GM19035 (cell line): ENCODE measurements around the gene SNX6.
"Not testable (repeated sequence)": the region's sequence is repeated elsewhere in the genome, so short reads cannot be mapped to it uniquely, and the experiment has no call there.

Experiments used
- ATAC-seq: cut with Tn5 transposase; IDR thresholded peaks from one replicate; pipeline ENCODE4 v1.9.1; 2021; ENCODE audit not compliant: unreplicated experiment

Gene SNX6

DNA sequence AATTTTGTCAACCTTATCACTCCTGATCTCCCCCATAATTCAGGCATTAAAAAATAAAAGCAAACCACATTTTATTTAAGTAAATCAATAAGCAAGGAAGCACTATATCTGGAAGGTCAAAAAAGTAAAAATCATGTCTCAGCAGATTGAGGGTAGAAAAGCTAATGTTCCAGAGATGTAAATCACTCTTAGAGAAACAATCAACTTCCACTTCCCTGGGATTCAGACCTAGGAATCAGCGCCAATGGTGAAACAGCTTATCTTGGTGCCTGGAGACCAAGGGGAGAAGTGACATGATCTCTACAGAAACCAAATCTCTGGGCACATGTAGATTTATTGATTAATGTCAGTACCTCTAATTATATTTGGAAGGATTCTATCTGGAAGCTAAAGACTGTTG lies 10.9 kb upstream of the SNX6 start:
- no peak for ATAC-seq

- not testable (repeated sequence) for ATAC-seq
Observed at GRCh38 chr14:34634360-34634771, 4.4 kb upstream of the SNX6 start.

DNA sequence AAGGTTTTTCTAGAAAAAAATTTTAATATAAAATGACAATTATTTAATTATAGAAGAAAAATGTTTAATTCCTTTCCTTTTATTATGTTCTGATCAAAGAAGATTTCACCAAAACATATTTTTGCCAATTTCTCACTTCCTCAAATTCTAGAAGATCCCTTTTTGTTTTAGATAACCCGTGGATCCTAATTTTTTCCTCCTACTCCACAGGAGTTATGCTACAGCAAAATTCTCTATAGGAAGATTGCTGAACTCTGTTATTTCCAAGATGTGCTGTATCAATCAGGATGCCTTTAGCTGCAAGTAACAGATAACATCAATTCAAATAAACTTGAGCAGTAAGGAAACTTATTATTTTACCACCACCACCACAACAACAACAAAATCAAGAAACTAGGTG lies 3.8 kb upstream of the SNX6 start:
- ATAC-seq = no peak

GRCh38 chr14:34632411-34632978 lies 2.5 kb upstream of the SNX6 start:
- no peak for ATAC-seq

DNA sequence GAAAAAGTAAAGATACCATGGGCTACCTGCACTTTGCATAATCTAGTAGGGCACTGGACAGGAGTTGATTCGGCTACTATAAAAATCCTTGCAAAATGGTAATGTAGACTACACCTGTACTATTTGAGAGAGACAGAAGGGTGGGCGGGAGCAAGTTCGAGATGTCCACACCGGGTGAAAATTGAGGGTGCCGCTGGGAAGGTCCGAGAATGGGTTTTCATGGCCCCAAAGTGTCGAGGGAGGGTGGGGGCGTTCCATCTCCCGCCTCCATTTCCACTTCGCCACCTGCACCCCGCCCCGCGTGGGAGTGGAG lies 648 bp downstream of the SNX6 start:
- no peak for ATAC-seq

DNA sequence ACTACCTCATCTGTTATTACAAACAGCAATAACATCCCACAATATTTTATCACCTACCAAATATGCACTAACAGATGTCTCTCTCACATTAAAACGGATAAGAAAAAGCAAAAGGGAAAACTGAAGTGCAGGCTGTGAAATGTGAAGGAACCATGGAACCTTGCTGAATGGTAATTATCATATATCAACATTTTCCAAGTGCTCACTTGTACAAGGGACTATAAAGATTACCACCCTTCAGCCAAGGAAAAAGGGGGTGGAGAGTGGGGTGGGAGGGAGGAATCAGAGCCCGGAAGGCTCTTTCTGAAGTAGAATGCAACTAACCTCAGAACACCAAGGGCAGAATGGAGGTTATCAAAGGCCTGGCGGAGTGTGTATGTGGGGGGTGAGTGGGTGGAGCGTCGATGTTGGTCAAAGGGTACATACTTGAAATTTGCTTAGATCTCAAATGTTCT lies 1.2 kb downstream of the SNX6 start:
- ATAC-seq = no peak

- no peak for ATAC-seq
Observed at GRCh38 chr14:34623506-34623905, 6.4 kb downstream of the SNX6 start.

GRCh38 chr14:34620839-34621238 lies 9.1 kb downstream of the SNX6 start:
- no peak for ATAC-seq

DNA sequence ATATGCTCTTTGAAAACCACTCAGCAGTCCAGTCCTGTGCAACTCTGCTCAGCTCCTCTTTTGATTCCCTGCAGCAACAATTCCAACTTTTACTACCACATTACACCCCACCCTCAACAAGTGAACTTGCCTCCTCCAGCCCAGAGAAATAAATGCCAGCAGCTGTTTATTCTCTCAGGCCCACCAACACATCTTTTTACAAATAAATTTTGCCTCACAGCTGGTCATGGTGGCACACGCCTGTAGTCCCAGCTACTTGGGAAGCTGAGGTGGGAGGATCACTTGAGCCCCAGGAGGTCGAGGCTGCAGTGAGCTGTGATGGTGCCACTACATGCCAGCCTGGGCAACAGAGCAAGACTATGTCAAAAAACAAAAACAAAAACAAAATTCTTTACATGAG lies 9.8 kb downstream of the SNX6 start:
- ATAC-seq = no peak

DNA sequence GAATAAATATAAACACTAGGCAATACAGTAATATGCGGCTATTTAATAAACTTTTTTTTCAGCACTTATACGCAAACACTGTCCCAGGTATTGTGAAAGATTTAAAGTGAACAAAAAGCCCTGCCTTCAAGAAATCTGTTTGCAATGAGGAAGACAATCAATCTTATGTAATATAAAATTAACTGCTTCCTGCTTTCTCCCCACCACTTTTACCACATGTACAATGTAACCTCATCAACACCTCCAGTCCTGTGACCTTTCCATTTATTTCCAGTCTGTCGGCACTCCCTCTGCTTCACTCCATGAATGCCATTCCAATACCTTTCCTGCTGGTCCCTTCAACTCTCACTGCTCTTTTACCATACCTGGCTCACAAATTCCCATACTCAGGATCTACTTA lies 10.5 kb downstream of the SNX6 start:
- no peak for ATAC-seq

GRCh38 chr14:34616360-34616759 lies 13.6 kb downstream of the SNX6 start:
- ATAC-seq = no peak

- ATAC-seq = no peak
Observed at GRCh38 chr14:34615507-34615906, 14.4 kb downstream of the SNX6 start.

GRCh38 chr14:34614638-34615037 lies 15.3 kb downstream of the SNX6 start:
- ATAC-seq = no peak

DNA sequence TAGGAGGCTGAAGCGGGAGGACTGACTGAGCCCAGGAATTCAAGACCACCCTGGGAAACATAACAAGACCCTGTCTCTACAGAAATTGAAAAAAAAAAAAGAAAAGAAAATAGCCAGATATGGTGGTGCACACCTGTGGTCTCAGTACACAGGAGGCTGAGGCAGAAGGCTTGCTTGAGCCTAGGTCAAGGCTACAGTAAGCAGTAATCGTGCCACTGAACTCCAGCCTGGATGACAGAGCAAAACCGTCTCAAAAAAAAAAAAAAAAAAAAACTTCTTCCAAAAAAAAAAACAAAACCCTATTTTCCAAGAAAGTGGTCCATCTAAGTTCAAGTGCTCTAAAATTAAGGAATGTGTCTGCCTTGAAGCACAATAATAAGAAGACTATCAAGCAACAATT lies 19.8 kb downstream of the SNX6 start:
- no peak for ATAC-seq

DNA sequence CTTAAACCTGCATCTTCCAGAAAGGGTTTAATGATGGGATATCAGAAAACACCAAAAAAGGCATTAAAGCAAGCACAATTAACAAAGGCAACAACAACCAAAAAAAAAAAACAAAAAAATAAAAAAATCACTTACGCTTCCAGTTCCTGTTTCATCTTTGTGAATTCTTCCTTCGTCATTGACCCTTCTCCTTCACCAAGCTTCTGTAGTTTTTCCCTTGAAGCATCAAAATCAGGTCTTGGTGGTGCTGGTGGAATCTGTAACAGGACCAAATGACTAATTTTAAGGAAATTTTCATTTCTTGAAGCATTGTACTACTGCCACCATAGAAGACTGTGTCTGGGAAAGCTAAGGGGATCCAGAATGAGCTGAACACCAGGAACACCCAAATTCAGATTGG lies 24.5 kb downstream of the SNX6 start:
- ATAC-seq = no peak

- ATAC-seq = no peak
Observed at GRCh38 chr14:34604995-34605394, 25.0 kb downstream of the SNX6 start.

- ATAC-seq = no peak
Observed at GRCh38 chr14:34596891-34597290, 33.1 kb downstream of the SNX6 start.

DNA sequence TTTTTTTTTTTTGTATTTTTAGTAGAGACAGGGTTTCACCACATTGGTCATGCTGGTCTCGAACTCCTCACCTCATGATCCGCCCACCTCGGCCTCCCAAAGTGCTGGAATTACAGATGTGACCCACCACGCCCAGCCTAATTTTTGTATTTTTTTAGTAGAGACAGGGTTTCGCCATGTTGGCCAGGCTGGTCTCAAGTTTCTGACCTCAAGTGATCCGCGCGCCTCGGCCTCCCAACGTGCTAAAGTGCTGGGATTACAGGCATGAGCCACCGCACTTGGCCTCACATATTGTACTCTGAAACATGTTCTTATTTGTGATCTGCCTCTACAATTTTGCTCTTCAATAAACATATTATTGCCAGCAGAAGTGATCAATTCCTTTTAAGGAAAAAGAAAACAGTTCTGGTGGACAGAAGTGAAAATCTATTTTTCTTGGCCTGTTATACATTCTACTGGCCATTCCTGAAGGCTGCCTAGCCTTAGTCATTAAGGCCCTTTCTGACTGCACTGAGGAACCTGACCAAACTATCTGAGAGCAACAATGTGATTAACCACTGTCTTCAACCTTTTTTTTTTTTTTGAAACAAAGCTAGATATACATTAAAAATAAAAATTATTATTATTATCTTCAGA lies 36.1 kb downstream of the SNX6 start:
- no peak for ATAC-seq

GRCh38 chr14:34592623-34593022 lies 37.3 kb downstream of the SNX6 start:
- ATAC-seq = no peak

- ATAC-seq = no peak
Observed at GRCh38 chr14:34583525-34583924, 46.4 kb downstream of the SNX6 start.

GRCh38 chr14:34582117-34582680 lies 47.7 kb downstream of the SNX6 start:
- ATAC-seq = no peak

- no peak for ATAC-seq
Observed at GRCh38 chr14:34580381-34580780, 49.6 kb downstream of the SNX6 start.

- ATAC-seq = no peak
Observed at GRCh38 chr14:34571771-34572170, 58.2 kb downstream of the SNX6 start.
